WTC11 (cell line): ENCODE results near the gene RPS21. TPM values are rescaled to one million over a fixed set of nuclear protein-coding genes. Genes with fewer than 3 reads are reported as not detected.

Experiments used
- ATAC-seq: fragments of 200-7000 bp; cut with Tn5 transposase; 2 replicates; pipeline ENCODE4 v1.10.0; 2021; ENCODE audit warnings: mild to moderate bottlenecking, moderate library complexity
- CTCF ChIA-PET: fragments of 300-600 bp; sonication (Branson Sonifier 250); formaldehyde crosslinking; loops from one replicate; lab custom pipeline; 2021; ENCODE audit warnings: antibody characterized with exemption; lab: Charles Lee
- POLR2A ChIA-PET: fragments of 350-600 bp; sonication (Branson Sonifier 250); formaldehyde crosslinking; loops from one replicate; lab custom pipeline; 2021; ENCODE audit warnings: antibody characterized with exemption; lab: Charles Lee
- DNase-seq: peaks from one replicate; pipeline ENCODE4 v3.0.0; 2021; ENCODE audit warnings: low spot score
- H3K27ac Mint-ChIP-seq: 2 replicates; pipeline ENCODE4 v1.8.0; 2021; ENCODE audit warnings: mixed read lengths
- H3K27me3 Mint-ChIP-seq: 2 replicates; pipeline ENCODE4 v1.8.0; 2021; ENCODE audit warnings: low read depth, mild to moderate bottlenecking, moderate library complexity, mixed read lengths
- H3K36me3 Mint-ChIP-seq: 2 replicates; pipeline ENCODE4 v1.8.0; 2021; ENCODE audit warnings: mixed read lengths
- H3K4me1 Mint-ChIP-seq: 2 replicates; pipeline ENCODE4 v1.8.0; 2022; ENCODE audit warnings: mixed read lengths
- H3K4me3 Mint-ChIP-seq: 2 replicates; pipeline ENCODE4 v1.8.0; 2021; ENCODE audit warnings: mild to moderate bottlenecking, moderate library complexity, mixed read lengths
- H3K9me3 Mint-ChIP-seq: 2 replicates; pipeline ENCODE4 v1.8.0; 2021; ENCODE audit warnings: mixed read lengths
- ATF1 ChIP-seq: sonication (generic); formaldehyde crosslinking; IDR thresholded peaks from 2 replicates; pipeline ENCODE4 v1.8.1; 2023; ENCODE audit warnings: mild to moderate bottlenecking, moderate library complexity, missing genetic modification reagents
- ELF4 ChIP-seq: sonication (generic); formaldehyde crosslinking; IDR thresholded peaks from 2 replicates; pipeline ENCODE4 v1.8.1; 2022; ENCODE audit warnings: low read depth, mild to moderate bottlenecking, moderate library complexity, missing genetic modification reagents
- GABPB1 ChIP-seq: sonication (generic); formaldehyde crosslinking; IDR thresholded peaks from 2 replicates; pipeline ENCODE4 v1.8.1; 2023; ENCODE audit warnings: mild to moderate bottlenecking, missing genetic modification reagents
- TEAD1 ChIP-seq: sonication (generic); formaldehyde crosslinking; IDR thresholded peaks from 2 replicates; pipeline ENCODE4 v1.8.0; 2022; ENCODE audit warnings: mild to moderate bottlenecking, missing genetic modification reagents
- ZNF423 ChIP-seq: fragments of 250-450 bp; sonication (Bioruptor Pico); IDR thresholded peaks from 2 replicates; pipeline ENCODE4 v2.1.2; 2022; ENCODE audit warnings: mild to moderate bottlenecking, moderate library complexity
- ZNF671 ChIP-seq: fragments of 250-450 bp; sonication (Bioruptor Pico); IDR thresholded peaks from 2 replicates; pipeline ENCODE4 v1.8.0; 2021; ENCODE audit warnings: mild to moderate bottlenecking
- total RNA-seq: library from RNA; stranded (reverse); gene quantifications from 3 replicates; pipeline ENCODE4 v1.2.3, GENCODE V29; 2021
- TF ChIP-seq, protein P1 (sequence below): fragments of 250-450 bp; sonication (Bioruptor Pico); IDR thresholded peaks from 2 replicates; pipeline ENCODE4 v1.9.0; 2021; ENCODE audit warnings: mild to moderate bottlenecking
- TF ChIP-seq, protein P2 (sequence below): sonication (generic); formaldehyde crosslinking; IDR thresholded peaks from 2 replicates; pipeline ENCODE4 v1.8.1; 2023; ENCODE audit warnings: mild to moderate bottlenecking, missing genetic modification reagents
- TF ChIP-seq, protein P3 (sequence below): fragments of 250-450 bp; sonication (Bioruptor Pico); IDR thresholded peaks from 2 replicates; pipeline ENCODE4 v2.1.2; 2022; ENCODE audit warnings: mild to moderate bottlenecking, moderate library complexity
- TF ChIP-seq, protein P4 (sequence below): sonication (generic); formaldehyde crosslinking; IDR thresholded peaks from 2 replicates; pipeline ENCODE4 v1.8.1; 2022; ENCODE audit warnings: low read depth, mild to moderate bottlenecking, moderate library complexity, missing genetic modification reagents, borderline replicate concordance
- TF ChIP-seq, protein P5 (sequence below): sonication (generic); formaldehyde crosslinking; IDR thresholded peaks from 2 replicates; pipeline ENCODE4 v1.8.1; 2022; ENCODE audit warnings: mild to moderate bottlenecking, missing genetic modification reagents, moderate library complexity, borderline replicate concordance

Gene RPS21
- total RNA-seq, 1 experiment from 2014 or later = 2,016 TPM

DNA sequence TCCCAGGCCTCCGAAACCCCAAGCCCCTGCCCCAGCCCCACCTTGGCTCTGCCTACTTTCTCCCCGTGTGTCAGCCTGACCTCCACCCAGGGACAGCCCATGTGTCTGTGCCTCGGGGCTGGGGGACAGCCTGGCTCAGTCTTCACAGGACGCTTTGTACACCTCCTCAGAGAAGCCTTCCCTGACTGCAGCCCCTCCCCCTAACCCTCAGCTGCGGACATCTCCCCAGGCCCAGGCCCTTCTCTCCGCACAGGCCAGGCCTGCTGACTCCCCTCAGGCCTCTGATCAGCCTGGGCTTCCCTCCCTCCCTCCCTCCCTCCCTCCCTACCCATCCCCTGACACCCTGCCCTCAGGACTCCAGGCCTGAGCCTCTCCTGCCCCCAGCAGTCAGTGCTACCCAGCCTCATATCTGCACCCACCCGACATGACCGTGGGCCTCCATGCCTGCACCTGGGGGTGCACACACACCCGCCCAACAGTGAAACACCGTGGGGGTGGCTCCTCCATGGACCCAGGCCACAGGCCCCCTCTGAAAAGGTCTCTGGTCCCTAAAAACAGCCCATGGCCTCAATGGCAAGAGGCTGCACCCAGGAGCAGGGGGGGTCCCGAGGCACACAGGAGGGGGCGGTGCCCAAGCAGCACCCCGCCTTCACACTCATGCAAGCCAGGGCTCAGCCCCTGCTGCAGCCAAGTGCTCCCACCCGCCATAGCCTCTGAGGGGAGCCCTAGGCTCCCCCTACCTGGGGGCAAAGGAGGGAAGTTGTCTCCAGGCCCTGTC lies 32.7 kb upstream of the RPS21 start (continued):
- TF ChIP-seq, protein P1, sequence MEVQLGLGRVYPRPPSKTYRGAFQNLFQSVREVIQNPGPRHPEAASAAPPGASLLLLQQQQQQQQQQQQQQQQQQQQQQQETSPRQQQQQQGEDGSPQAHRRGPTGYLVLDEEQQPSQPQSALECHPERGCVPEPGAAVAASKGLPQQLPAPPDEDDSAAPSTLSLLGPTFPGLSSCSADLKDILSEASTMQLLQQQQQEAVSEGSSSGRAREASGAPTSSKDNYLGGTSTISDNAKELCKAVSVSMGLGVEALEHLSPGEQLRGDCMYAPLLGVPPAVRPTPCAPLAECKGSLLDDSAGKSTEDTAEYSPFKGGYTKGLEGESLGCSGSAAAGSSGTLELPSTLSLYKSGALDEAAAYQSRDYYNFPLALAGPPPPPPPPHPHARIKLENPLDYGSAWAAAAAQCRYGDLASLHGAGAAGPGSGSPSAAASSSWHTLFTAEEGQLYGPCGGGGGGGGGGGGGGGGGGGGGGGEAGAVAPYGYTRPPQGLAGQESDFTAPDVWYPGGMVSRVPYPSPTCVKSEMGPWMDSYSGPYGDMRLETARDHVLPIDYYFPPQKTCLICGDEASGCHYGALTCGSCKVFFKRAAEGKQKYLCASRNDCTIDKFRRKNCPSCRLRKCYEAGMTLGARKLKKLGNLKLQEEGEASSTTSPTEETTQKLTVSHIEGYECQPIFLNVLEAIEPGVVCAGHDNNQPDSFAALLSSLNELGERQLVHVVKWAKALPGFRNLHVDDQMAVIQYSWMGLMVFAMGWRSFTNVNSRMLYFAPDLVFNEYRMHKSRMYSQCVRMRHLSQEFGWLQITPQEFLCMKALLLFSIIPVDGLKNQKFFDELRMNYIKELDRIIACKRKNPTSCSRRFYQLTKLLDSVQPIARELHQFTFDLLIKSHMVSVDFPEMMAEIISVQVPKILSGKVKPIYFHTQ = no peak
- TF ChIP-seq, protein P2, sequence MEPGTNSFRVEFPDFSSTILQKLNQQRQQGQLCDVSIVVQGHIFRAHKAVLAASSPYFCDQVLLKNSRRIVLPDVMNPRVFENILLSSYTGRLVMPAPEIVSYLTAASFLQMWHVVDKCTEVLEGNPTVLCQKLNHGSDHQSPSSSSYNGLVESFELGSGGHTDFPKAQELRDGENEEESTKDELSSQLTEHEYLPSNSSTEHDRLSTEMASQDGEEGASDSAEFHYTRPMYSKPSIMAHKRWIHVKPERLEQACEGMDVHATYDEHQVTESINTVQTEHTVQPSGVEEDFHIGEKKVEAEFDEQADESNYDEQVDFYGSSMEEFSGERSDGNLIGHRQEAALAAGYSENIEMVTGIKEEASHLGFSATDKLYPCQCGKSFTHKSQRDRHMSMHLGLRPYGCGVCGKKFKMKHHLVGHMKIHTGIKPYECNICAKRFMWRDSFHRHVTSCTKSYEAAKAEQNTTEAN (CRISPR knock-in tag) = no peak
- TF ChIP-seq TEAD1 (CRISPR knock-in tag) = no peak

DNA sequence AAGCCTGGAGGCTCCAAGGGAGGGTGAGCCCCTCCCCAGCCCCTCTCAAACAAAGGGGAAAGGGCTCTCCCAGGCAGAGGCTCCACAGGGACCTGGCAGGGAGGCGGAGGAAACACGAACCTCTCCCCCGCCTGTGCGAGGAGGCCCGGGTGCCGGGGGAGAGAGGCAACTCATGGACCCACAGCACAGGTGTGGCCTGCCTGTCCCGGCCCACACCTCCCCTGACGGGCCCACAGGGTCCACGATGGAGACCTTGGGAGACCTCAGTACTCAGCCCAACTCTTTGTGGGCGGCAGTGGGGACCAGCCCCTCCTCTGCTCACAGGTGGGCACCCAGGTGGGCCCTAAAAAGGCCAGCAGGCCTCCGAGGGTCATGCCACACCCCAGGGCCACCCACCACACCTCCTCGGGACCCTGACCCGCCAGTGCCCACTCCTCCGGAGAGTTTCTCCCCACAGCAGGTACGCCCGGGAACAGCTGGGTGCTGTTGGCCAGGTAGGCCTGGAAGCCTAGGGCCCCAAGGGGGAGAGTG lies 32.0 kb upstream of the RPS21 start:
- DNase-seq = no peak
- no peak overlapping the region for H3K27ac Mint-ChIP-seq

DNA sequence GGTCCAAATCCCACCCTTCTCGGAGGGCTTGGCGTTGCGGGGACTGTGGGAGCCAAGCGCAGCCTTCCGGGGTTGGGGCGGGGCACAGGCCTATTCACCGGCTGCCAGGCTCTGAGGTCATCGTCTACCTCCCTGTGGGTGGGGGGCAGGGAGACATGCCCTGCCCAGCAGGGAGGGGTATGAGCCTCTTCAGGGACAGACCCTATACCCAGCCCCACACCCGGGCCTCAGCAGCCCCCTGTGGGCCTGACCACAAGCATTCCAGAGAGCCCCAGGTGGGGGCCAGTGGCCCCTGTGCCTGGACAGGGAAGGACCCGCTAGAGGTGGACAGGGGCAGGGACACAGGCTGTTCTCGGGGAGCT lies 31.4 kb upstream of the RPS21 start:
- H3K9me3 Mint-ChIP-seq = no peaks in the 10 kb centered on the region
- ChIA-PET CTCF (interaction anchor here (1.3 to 2.0 kb wide), 4 partner anchors 13 to 50 kb away, joined by 3 to 11 read pairs (median 7); no protein-coding TSS in a partner anchor), POLR2A (interaction anchor here (4.4 kb wide), 1 partner anchor 12 kb away, joined by 21 read pairs; the partner anchor contains the start of gene LAMA5)
- H3K4me3 Mint-ChIP-seq = no peak overlapping the region
- ATAC-seq (peak; percentile 18), DNase-seq (no peak)
- TF ChIP-seq ZNF423 (CRISPR knock-in tag) (peak; percentile 65; the same call in 1 of the 2 replicates), ELF4 (CRISPR knock-in tag) (no peak), ATF1 (CRISPR knock-in tag) (no peak), GABPB1 (0 out of 2 replicates have a peak, but pooled peaks have one; percentile 28), ZNF671 (CRISPR knock-in tag) (no peak)
- TF ChIP-seq, protein P3, sequence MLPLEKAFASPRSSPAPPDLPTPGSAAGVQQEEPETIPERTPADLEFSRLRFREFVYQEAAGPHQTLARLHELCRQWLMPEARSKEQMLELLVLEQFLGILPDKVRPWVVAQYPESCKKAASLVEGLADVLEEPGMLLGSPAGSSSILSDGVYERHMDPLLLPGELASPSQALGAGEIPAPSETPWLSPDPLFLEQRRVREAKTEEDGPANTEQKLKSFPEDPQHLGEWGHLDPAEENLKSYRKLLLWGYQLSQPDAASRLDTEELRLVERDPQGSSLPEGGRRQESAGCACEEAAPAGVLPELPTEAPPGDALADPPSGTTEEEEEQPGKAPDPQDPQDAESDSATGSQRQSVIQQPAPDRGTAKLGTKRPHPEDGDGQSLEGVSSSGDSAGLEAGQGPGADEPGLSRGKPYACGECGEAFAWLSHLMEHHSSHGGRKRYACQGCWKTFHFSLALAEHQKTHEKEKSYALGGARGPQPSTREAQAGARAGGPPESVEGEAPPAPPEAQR (CRISPR knock-in tag) = no peak
- TF ChIP-seq, protein P4, sequence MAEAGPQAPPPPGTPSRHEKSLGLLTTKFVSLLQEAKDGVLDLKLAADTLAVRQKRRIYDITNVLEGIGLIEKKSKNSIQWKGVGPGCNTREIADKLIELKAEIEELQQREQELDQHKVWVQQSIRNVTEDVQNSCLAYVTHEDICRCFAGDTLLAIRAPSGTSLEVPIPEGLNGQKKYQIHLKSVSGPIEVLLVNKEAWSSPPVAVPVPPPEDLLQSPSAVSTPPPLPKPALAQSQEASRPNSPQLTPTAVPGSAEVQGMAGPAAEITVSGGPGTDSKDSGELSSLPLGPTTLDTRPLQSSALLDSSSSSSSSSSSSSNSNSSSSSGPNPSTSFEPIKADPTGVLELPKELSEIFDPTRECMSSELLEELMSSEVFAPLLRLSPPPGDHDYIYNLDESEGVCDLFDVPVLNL (CRISPR knock-in tag) = no peak
- H3K27me3 Mint-ChIP-seq = no peaks in the 10 kb centered on the region
- no peak overlapping the region for H3K27ac Mint-ChIP-seq
- H3K36me3 Mint-ChIP-seq = peaks cover 10% of the 10 kb centered on the region
- peaks cover 11% of the 10 kb centered on the region for H3K4me1 Mint-ChIP-seq

More for the DNA sequence above, 32.0 kb upstream of the RPS21 start:
- Mint-ChIP-seq H3K36me3 (peaks cover 16% of the 10 kb centered on the region), H3K4me1 (peaks cover 11% of the 10 kb centered on the region), H3K4me3 (no peak overlapping the region), H3K27me3 (no peaks in the 10 kb centered on the region), H3K9me3 (no peaks in the 10 kb centered on the region)
- CTCF ChIA-PET = interaction anchor here (2.0 kb wide), 1 partner anchor 28 kb away, joined by 11 read pairs; no protein-coding TSS in a partner anchor
- peak; percentile 33; the same call in 1 of the 2 replicates for TF ChIP-seq ZNF423 (CRISPR knock-in tag)
- TF ChIP-seq, protein P5, sequence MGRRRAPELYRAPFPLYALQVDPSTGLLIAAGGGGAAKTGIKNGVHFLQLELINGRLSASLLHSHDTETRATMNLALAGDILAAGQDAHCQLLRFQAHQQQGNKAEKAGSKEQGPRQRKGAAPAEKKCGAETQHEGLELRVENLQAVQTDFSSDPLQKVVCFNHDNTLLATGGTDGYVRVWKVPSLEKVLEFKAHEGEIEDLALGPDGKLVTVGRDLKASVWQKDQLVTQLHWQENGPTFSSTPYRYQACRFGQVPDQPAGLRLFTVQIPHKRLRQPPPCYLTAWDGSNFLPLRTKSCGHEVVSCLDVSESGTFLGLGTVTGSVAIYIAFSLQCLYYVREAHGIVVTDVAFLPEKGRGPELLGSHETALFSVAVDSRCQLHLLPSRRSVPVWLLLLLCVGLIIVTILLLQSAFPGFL = no peak
- ATAC-seq = no peak
- POLR2A ChIA-PET = no interaction called here
